NB4 (cell line): ENCODE data around the gene CENPO.

Source experiments
- DNase-seq: peaks from one replicate; pipeline ENCODE4 v3.0.0; 2010; ENCODE audit warnings: low read depth
- H3K4me3 ChIP-seq: one replicate; pipeline ENCODE4 v1.5.1; 2011; ENCODE audit warnings: mild to moderate bottlenecking, low read depth, low read length, moderate library complexity
- MYC ChIP-seq: IDR thresholded peaks from 2 replicates; pipeline ENCODE4 v1.6.1; 2011; ENCODE audit warnings: low read depth, low read length
- POLR2A ChIP-seq: IDR thresholded peaks from 2 replicates; pipeline ENCODE4 v1.6.1; 2011; ENCODE audit warnings: mild to moderate bottlenecking; ENCODE audit not compliant: insufficient read length; ENCODE audit errors: extremely low read depth
- TF ChIP-seq, protein P1 (sequence below): IDR thresholded peaks from one replicate; pipeline ENCODE4 v1.5.1; 2012; ENCODE audit warnings: low read depth, low read length
- TF ChIP-seq, protein P2 (sequence below): IDR thresholded peaks from 2 replicates; pipeline ENCODE4 v1.6.1; 2011; ENCODE audit warnings: low read depth, low read length

CENPO gene

GRCh38 chr2:24779116-24779515 lies 14.1 kb upstream of the CENPO start:
- DNase-seq, result no peak
- TF ChIP-seq, protein P1, sequence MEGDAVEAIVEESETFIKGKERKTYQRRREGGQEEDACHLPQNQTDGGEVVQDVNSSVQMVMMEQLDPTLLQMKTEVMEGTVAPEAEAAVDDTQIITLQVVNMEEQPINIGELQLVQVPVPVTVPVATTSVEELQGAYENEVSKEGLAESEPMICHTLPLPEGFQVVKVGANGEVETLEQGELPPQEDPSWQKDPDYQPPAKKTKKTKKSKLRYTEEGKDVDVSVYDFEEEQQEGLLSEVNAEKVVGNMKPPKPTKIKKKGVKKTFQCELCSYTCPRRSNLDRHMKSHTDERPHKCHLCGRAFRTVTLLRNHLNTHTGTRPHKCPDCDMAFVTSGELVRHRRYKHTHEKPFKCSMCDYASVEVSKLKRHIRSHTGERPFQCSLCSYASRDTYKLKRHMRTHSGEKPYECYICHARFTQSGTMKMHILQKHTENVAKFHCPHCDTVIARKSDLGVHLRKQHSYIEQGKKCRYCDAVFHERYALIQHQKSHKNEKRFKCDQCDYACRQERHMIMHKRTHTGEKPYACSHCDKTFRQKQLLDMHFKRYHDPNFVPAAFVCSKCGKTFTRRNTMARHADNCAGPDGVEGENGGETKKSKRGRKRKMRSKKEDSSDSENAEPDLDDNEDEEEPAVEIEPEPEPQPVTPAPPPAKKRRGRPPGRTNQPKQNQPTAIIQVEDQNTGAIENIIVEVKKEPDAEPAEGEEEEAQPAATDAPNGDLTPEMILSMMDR, result no peak
- TF ChIP-seq, protein P2, sequence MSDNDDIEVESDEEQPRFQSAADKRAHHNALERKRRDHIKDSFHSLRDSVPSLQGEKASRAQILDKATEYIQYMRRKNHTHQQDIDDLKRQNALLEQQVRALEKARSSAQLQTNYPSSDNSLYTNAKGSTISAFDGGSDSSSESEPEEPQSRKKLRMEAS, result no peak
- TF ChIP-seq POLR2A (no peak), MYC (no peak)
- H3K4me3 ChIP-seq, result no peak overlapping the region

GRCh38 chr2:24783641-24784040 lies 9.6 kb upstream of the CENPO start:
- no peak for TF ChIP-seq POLR2A
- TF ChIP-seq, protein P2, result no peak
- TF ChIP-seq MYC, result no peak
- TF ChIP-seq, protein P1, result no peak
- DNase-seq, result no peak
- no peak overlapping the region for H3K4me3 ChIP-seq

- no peak overlapping the region for H3K4me3 ChIP-seq
- TF ChIP-seq, protein P1, result no peak
- TF ChIP-seq, protein P2, result no peak
- TF ChIP-seq POLR2A (no peak), MYC (peak; percentile 10; the same call in 1 of the 2 replicates)
- peak; percentile 64 for DNase-seq
Measured at GRCh38 chr2:24785671-24786321, 7.4 kb upstream of the CENPO start.

- H3K4me3 ChIP-seq, result no peak overlapping the region
- TF ChIP-seq POLR2A, result no peak
- TF ChIP-seq, protein P1, result no peak
- no peak for TF ChIP-seq MYC
- TF ChIP-seq, protein P2, result no peak
- DNase-seq, result no peak
Measured at GRCh38 chr2:24787532-24787931, 5.7 kb upstream of the CENPO start.

DNA sequence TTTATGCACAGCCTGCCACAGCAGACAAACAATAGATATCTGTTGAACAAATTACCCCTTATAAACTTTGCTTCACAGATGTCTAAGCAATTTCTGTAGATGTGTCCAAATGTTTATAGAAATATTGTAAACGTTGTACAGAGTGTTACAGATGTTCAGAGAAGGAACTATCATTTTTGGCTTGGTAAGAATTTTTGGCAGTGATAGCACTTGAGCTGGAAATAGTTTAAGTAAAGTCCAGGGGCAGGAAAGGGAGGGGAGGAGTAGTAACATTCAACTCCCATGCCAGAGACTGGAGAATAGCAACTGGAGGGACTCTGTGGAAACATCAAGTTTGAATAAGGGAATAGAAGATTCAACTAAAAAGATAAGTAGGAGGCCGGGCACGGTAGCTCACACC lies 4.4 kb upstream of the CENPO start:
- DNase-seq, result no peak
- no peak for TF ChIP-seq MYC
- TF ChIP-seq, protein P1, result no peak
- TF ChIP-seq, protein P2, result no peak
- TF ChIP-seq POLR2A, result no peak
- H3K4me3 ChIP-seq, result no peak overlapping the region
